NCI-H128 (cell line): ENCODE results near the gene FGFR2.

Experiments used
- DNase-seq: peaks from one replicate; lab custom pipeline; 2025; ENCODE audit not compliant: unreplicated experiment; lab: John Stamatoyannopoulos, UW

Gene FGFR2

DNA sequence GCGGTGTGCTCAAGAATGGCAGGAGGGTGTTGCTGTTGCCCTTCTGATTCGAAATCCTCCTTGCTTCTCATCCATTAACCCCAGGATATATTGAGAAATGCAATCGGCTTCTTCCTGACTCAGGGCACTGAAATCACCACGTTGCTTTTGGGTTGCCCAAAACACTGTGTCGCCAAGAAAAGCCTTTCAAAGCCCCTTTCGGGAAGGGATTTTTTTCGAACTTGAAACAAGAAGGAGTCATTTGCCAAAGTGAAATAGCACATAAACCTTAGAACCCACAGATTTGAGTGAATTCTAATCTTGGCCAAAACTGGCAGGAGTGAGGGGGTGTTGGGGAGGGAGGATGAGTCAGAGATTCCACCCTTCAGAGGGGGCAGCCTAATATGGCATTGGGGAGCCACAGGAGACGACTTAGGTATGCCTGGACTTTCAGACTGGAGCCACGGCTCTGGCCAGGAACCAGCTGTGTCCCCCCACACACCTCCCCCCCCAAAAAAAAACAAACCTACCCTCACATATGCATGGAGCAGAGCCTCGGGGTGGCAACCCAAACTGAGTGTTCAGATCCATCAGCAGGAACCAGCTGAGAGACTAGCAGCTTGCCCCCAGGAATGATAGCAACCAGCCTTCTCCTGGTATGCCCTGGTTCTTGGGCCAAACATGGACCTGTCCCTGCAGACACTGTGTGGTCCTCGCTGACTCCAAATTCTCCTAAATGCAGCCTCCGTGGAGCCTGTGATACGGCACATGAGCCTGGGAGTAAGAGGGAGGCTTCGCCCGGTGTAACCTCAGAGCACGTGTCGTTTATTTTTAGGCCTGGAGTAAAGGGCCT lies 138.4 kb downstream of the FGFR2 start:
- DNase-seq: no peak

DNA sequence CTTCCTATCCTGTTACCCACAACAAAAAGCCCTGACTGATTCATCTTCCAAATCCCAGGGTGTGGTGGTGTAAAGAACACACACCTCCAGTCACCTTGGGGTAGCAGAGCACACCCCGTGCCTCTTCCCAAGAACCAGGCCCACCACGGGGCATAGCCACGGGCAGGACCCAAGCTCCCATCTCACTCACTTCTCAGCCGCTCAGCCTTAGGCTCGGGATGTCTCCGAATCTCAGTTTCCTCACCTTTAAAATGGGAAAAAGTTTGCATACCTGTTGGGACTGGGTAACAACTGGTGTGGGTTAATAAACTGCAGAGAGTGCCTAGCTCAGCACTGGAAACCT lies 139.0 kb downstream of the FGFR2 start:
- DNase-seq: no peak

DNA sequence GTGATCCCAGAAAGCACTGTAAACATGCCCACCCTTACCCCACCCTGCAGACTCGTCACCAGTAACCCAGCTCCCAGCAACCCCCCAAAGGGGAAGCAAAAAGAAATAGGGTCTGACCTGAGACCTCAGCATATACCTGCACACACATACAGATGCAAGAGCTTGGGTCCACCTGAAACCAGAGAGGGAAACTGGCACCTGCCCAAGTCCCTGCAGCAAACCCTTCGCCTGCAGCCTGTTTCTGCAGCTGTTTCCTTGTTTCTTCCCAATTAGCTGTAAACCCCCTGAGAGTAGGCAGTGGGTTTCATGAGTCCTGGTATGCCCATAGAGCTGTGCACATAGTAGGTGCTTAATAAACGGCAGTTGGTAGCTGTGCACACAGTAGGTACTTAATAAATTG lies 140.5 kb downstream of the FGFR2 start:
- no peak for DNase-seq

DNA sequence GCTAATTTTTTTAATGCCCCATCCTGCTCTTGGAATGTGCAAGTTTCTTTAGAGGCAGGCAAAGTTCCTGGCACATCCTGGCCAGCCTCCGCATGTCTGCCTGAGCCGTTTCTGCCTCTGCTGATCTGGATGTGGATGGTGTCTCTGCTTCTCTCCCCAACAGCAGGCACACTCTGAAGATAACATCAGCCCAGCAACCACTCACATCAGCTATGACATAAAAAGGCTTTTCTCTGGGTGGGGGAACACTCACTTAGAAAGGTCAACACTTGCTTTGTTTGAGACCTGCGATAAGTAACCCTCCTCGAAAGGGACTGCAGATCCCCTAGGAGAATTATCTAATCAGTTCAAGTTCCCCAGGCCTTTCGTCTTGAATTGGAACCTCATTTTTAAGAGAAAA lies 142.9 kb downstream of the FGFR2 start:
- no peak for DNase-seq

DNA sequence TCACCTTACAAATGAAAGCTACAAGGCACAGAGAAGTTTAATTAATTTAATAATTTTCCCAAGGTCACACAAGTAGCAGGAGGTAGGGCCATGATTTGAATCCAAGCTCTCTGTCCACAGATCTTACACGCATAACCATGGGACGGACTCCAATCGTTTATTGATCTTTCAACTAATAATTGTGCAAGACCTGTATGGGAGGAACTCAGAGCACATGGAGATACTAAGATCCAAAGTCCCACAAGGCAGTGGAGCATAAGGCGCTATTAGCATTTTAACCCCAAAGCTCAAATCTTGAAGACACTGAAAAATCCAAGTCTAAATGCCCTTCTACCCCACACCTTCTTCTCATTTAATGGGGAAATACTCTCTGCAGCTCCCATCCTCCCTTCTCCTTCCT lies 143.5 kb downstream of the FGFR2 start:
- DNase-seq: no peak

DNA sequence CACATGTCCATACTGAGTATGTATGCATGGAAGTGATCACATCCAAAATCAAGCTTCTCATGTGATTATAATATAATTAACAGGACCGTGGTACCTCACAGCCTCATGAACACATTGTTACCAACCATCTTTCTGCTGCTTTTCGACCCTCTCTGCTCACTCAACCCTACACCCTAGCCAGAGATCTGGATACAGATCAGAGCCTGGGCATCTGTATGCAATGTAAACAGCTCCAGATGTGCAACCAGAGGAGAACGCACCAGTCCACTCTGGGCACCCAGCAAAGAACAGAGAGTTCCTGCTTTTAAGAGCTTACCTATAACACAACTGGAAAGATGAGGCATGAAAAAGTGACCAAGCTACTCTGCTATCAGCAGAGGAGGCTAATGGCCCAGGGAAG lies 145.1 kb downstream of the FGFR2 start:
- no peak for DNase-seq

DNA sequence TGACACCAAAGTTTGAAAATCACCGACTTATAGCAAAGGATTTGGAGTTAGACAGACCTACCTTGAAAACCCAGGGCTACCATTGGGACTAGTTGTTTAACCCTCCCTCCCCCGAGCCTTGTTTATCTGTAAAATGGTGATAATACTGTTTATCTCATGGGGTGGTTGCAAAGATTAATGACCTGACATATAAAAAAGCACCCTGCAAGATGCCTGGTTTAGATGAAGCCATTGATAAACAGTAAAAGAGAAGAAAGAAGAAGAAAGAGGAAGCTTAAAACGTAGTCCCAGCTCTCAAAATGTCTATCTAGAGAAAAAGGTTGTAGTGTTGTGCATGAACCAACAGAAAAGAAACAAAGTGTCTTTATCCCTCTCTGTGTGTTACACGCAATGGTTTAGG lies 145.7 kb downstream of the FGFR2 start:
- DNase-seq: no peak

DNA sequence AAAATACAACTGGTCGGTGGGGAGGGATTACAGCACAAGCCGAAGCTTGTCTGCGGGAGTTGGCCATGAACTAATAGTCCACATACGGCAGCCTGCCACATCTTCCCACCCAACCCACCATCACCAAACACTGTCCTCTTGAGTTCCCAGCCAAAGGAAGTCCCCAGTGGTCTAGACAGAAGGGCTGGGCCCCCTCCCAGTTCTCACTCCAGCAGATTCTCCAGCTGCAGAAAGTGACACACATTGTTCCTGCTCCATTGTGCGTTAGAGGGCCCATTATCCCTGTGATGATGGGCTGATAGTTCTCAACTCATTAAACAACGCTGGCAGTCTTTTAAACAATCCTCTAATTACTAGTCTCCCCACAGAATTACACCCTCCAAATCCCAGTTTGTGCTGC lies 148.0 kb downstream of the FGFR2 start:
- DNase-seq: no peak

DNA sequence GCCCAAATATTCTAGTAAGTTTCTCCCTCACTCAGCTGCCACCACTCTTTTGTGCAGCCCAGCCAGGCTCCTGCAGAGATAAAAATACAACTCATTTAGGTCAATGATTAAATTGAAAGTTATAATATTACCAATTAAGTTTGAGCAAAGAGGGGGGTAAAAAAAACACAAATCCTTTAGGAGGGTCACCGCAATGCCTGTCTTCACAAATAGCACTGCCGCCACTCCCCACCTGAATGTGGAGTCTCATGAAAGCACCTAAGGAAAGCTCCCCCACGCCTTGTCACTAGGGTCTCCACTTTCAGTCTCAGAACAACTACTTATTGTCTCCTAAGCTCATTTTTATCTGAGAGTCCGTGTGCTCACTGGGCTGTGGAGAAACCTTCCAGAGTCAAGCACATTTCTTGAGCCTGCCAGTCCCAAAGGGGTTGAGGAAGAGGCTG lies 148.7 kb downstream of the FGFR2 start:
- DNase-seq: no peak

DNA sequence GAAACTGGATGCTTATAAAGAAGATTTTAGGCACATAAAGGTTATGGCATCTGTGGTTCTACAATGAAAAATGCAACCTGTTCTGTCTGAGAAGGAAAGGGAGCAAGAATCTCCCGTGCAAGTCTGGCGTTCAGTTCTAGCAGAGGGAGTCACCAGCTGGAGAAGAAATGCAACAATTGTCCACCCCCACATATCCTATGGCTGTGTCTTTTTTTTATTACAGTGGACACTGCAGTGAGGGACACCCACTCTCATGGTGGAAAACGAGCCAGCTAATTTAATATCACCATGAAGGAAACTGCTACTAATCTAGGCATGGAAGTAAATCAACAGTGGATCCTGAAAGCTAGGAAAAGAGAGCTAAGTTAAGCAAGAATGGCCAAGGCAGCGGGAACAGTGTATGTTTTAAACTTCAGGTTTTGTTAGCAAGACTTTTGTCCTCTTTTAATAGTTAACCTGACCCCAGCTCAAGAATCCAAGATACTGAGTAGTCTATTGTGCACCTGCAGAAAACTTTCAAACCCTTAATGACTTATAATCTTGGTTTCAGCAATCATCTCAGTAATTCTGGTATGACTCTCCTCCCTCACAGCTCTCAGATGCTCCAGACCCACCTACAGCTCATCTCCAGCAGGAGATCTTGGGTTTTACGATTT lies 149.3 kb downstream of the FGFR2 start:
- DNase-seq: no peak

DNA sequence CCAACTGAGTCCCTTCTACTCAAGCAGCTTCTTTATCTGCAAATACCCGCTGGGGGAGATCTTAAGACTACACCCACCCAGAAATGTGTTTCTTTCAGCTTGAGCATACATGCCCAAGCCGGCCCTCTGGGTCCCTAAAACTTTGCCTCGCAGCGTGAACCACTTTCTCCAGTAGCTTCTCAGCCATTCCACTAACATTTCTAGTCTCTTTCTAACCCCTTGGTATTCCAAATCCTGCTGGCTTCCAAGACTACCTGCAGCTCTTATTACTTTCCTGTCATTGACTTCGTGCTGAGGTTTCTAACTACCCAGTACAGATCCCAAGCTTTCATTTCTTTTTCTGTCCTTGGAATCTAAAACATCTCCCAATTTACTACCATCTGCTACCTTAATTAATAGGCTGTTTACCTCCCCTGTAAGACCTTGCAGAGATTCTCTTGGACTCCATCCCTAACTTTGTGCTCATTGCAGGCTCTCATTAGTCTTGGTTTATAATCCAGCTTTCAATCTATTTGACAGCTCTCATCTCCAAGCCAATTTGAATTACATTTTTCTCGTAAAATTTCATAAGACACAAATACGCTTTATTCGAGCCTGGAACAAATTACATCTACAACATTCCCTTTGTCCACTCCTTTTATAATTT lies 153.6 kb downstream of the FGFR2 start:
- no peak for DNase-seq

DNA sequence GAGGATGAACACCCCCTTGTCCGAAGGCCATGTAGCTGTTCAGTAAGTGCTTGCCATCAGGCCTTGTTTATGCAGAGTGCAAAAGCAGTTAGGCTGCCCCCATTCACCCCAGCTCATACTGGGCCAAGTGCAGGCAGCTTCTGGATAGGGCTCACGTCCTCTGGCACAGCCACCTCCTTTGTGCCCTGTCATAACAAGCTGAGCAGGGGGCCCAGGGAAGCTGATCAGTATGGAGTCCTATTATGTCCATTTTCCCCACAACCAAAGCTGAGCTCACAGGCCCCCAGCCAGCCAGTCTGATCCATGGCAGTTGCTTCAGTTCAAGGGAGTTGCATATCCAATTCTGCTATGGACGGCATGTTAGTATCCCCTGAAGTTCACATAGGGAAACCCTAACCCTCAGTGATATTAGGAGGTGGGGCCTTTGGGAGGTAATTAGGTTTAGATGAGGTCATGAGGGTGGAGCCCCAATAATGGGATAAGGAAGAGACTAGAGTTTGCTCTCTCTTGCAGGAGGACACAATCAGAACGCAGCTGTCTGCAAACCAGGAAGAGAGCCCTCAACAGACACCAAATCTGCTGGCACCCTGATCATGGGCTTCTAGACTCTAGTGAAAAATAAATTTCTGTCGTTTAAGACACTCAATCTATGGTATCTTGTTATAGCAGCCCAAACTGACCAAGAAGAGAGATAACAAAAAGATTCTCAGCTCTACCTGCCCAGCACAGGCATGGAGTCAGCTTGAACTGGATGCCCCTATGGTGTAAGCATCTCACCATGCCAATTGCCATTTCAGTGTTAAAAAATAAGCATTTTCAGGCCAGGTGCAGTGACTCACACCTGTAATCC lies 155.9 kb downstream of the FGFR2 start:
- no peak for DNase-seq

DNA sequence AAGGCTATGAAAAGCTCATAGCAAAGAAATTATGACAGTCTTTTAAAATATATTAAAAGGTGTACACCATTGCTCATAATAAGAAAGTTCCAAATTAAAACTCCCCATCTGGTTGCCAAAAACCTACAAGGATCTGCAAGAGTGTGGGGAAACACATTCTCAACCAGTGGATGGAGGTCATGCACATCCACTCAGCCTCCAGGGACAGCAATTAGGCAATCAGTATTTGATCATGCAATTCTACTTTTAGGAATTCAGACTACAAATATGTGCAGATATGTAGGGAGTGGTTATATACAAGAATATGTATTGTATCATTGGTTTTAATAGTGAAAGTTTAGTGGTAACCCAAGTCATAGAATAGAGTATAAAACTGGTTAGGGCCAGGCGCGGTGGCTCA lies 157.8 kb downstream of the FGFR2 start:
- DNase-seq: no peak

DNA sequence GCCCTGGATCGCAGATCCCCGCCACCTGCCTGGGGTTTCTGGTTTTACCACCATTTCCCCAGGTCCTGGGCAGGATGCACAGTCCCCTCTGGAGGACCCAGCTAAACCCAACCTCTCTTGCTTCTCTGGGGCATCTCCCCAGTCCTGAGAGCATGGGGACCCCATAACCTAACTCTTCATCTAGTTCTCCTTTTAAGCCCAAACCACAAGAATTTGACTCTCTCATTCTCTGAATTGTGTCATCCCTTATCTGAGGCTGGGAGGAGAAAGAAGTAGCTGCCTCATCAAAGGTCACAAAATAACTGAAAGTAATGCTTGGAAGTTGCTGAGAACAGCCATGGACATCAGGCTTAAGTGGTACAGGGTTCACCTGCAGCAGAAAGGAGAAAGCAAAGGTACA lies 159.9 kb downstream of the FGFR2 start:
- DNase-seq: no peak

DNA sequence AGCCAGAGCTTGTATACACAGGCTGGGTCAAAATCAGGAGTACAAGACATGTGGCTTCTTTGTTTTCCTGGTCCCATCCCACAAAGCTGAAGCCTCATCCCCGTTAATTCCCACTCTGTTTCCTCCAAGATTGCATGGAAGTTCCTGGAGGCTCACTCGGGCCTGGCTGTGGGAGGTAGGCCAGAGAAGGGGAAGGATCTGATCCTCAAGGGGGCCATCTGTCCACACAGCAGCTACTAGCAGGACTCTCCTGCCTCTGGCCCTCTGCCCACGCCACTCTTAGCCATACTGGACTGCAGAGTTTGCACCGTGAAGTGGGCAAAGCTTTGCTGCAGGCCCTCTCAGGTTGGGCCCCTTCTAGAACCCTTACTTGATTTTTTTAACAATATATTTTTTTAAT lies 160.6 kb downstream of the FGFR2 start:
- DNase-seq: no peak

DNA sequence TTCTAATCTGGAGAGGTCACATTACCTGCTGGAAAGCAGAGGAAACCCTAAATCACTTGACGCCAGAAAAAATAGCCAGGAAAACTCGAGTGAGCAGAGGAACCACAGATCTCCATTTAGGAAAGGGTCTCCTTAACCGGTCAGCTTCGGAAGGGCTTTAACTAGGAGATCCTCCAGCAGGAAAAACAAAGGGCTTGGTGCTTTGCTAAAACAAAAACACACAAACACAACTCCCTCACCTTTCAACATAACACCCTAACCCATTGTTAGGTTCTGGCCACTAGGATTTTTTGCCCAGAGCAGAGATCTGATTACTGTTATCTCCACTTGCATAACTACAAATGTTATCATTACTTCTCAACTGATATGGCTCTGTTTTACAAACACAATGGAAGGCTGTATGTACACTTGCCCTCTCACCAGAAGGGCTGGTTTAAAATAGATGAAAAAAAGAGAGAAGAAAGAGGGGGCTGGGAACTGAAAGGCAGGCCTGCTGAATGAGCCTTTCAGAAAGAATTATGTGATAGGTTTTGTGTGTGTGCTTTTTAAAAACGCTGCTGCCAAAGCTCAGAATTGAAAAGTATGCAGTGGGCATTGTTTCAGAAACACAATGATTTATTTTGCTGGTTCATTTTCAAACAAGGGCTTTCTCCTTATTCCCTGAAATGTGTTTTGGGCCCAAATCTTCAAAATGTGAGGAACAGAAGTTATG lies 161.5 kb downstream of the FGFR2 start:
- DNase-seq: no peak

DNA sequence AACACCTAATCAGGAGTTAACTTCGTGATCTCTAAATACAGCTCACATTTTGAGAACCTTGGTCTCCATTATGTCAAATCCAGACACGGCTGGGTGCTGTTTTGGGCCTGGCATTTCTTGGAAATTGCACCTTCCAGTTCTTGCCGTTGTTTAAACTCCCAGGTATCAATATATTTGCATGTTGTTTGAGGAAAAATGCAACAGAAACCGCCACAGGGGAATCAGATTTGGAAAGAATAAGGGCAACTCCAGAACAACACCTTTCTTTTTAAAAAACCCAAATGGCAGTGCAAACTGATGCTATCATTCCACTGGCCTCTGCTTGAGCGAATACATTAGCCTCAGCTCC lies 162.0 kb downstream of the FGFR2 start:
- no peak for DNase-seq

DNA sequence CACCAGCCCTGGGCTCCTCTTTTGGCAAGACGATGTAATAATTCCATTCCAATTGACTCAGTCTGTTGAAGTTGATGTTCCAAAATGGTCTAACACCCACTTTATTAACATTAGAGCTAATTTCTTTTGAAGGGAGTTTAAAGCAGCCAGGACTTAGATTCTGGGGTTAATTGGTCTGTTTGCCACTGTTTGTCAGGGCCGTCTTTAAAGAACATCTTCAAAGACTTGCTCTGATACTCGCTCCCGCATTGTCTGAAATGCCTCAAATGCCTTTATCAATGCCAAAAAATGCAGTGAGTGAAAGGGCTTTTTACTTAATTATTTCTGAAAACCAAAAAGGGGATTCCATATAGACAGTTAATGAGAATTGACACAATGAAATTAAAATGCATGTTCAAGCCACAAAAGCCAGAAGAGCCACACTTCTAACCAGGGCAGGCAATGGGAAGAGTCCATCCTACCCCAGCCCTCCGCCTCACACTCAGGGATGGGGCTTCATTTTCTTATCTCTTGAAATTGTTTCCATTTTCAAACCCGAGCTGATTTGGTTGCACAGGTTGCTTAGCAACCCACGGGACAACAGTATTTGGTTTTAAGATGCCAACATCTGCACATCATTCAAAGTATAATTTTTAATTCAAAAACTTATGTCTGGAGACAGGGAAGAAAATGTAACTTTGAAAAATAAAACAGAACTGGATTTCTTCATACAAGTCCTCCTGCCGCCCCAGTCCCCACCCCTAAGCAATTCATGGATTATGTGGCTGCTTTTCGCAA lies 163.0 kb downstream of the FGFR2 start:
- no peak for DNase-seq

DNA sequence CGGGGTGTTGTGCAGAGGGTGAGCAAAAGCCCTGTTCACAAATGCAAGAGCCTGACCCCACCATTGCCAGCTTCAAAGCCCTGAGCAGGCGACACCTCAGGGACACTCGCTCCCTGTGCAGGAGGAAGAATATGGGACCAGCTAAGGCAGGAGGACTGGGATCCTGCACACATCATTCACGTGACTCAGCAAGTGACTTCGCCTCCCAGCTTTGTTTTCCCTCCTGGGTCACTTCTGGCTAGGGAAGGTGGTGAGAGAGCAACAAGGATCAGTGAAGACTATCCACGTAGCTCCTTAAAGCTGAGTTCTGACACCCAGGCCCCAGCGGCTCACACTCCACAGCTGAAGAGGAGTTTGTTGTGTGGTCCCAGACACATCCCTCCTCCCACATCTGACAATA lies 164.3 kb downstream of the FGFR2 start:
- no peak for DNase-seq

DNA sequence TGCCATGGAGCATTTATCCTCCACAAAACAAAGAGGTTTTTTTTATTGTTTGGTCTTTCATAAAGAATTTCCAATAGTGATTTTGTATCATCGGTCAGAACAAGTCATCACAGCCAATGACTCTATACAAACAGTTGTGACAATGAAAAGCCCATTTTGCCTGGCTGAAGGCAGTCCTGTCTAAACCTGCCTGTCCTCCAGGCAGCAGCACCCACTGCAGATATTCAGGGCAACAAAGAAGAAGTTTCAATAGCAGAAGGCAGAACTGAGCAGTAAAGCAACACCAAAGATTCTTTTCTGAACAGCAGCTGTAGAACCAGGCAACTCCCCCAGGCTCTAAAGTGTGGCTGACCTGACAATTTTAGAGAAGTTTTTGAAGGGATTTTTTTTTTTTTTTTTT lies 169.4 kb downstream of the FGFR2 start:
- no peak for DNase-seq
